Endothelial cell of umbilical vein (primary cell): Measurements from ENCODE around the gene ANKRD33B.
"Not testable (repeated sequence)": the region's sequence is repeated elsewhere in the genome, so short reads cannot be mapped to it uniquely, and the experiment has no call there.

ENCODE experiments used
- CTCF ChIP-seq, 2 donors: IDR thresholded peaks; 1 replicate in 1 of 2; 2 replicates in 1 of 2; pipeline ENCODE4 v1.5.1; 2011; ENCODE audit warnings: low read length in 2 of 2, mild to moderate bottlenecking in 2 of 2, moderate library complexity in 2 of 2, control low read depth in 1 of 2, inconsistent platforms in 1 of 2, low read depth in 1 of 2; ENCODE audit not compliant: insufficient read depth in 1 of 2; ENCODE audit errors: extremely low read depth in 1 of 2
- EZH2 ChIP-seq: IDR thresholded peaks from 2 replicates; pipeline ENCODE4 v1.6.1; 2012; ENCODE audit warnings: borderline replicate concordance, low read depth, mild to moderate bottlenecking, moderate library complexity, low read length, inconsistent platforms; ENCODE audit not compliant: severe bottlenecking
- FOS ChIP-seq: IDR thresholded peaks from 2 replicates; pipeline ENCODE4 v1.6.1; 2011; ENCODE audit warnings: mild to moderate bottlenecking, low read length, moderate library complexity, borderline replicate concordance; ENCODE audit not compliant: insufficient read depth
- JUN ChIP-seq: IDR thresholded peaks from 2 replicates; pipeline ENCODE4 v1.6.1; 2011; ENCODE audit warnings: borderline replicate concordance, low read depth; ENCODE audit not compliant: insufficient read length, insufficient read depth
- MAX ChIP-seq: IDR thresholded peaks from 2 replicates; pipeline ENCODE4 v1.6.1; 2011; ENCODE audit not compliant: insufficient read depth, insufficient read length
- MYC ChIP-seq: IDR thresholded peaks from one replicate; pipeline ENCODE4 v1.6.1; 2011; ENCODE audit warnings: mild to moderate bottlenecking, low read depth, low read length
- POLR2A ChIP-seq: IDR thresholded peaks from 2 replicates; pipeline ENCODE4 v1.6.1; 2012; ENCODE audit warnings: low read depth, mild to moderate bottlenecking, control low read depth, low read length
- POLR2AphosphoS5 ChIP-seq: IDR thresholded peaks from 2 replicates; pipeline ENCODE4 v1.6.1; 2012; ENCODE audit warnings: low read depth, mild to moderate bottlenecking, control low read depth, low read length, moderate library complexity; ENCODE audit not compliant: insufficient read depth

DNA sequence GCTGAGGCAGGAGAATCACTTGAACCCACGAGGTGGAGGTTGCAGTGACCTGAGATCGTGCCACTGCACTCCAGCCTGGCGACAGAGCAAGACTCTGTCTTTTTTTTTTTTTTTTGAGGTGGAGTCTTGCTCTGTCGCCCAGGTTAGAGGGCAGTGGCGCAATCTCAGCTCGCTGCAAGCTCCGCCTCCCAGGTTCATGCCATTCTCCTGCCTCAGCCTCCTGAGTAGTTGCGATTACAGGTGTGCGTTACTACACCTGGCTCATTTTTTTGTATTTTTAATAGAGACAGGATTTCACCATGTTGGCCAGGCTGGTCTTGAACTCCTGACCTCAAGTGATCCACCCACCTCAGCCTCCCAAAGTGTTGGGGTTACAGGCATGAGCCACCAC is 42.8 kb downstream of the ANKRD33B start:
- not testable (repeated sequence) for TF ChIP-seq MAX; CTCF (IDR thresholded peaks at IDR 0.05; ENCODE audit: extremely low read depth in 1 of 2, insufficient read depth in 1 of 2, low read depth in 1 of 2, low read length in 2 of 2); POLR2A; JUN; EZH2; MYC; FOS; POLR2AphosphoS5
